Smooth muscle cell of the pulmonary artery (primary cell): ENCODE results near the gene USE1. TPM values are rescaled to one million over a fixed set of nuclear protein-coding genes. Genes with fewer than 3 reads are reported as not detected.

Experiments used
- total RNA-seq: library from RNA; depleted of rRNA; stranded (reverse); fragments of >200 nt; gene quantifications from 2 replicates; pipeline ENCODE4 v1.2.3, GENCODE V29; 2014

USE1 gene, protein sequence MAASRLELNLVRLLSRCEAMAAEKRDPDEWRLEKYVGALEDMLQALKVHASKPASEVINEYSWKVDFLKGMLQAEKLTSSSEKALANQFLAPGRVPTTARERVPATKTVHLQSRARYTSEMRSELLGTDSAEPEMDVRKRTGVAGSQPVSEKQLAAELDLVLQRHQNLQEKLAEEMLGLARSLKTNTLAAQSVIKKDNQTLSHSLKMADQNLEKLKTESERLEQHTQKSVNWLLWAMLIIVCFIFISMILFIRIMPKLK
- 14.5 and 17.8 TPM in 2 replicates for total RNA-seq

DNA sequence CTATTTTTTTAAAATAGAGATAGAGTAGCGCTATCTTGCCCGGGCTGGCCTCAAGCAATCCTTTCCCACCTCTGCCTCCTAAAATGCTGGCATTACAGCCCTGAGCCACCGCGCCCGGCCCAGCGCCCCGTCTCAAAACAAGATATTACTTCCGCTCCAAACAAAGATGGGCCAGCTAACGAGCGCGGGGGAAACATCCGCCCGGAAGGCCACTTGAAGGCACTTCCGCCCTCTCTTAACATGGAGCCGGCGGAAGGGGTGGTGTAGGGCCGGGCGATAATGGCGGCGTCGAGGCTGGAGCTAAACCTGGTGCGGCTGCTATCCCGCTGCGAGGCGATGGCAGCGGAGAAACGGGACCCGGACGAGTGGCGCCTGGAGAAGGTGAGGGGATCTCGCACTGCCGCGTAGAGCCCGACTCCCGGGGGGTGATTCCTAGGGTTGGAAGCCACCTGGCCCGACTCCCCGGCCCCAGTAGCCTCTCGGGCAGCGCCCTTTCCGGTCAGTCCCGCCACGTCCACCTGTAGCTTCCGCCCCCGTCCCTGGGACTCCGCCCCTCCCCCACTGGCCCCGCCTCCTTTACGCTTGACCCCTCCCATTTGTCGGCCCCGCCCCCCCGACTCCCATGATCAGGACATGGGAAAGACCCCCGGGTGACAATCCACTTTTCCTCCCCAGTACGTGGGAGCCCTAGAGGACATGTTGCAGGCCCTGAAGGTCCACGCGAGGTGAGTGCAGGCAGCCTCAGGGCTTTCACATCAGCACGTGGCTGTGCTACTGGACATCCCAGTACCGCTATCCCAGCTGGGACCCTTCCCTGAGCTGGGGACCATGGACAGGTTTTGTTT is at the start of gene USE1:
TSS of gene USE1 (plus strand) at position 231 of the 845 bp plus-strand sequence. CDS start at position 280, 49 bp downstream.

DNA sequence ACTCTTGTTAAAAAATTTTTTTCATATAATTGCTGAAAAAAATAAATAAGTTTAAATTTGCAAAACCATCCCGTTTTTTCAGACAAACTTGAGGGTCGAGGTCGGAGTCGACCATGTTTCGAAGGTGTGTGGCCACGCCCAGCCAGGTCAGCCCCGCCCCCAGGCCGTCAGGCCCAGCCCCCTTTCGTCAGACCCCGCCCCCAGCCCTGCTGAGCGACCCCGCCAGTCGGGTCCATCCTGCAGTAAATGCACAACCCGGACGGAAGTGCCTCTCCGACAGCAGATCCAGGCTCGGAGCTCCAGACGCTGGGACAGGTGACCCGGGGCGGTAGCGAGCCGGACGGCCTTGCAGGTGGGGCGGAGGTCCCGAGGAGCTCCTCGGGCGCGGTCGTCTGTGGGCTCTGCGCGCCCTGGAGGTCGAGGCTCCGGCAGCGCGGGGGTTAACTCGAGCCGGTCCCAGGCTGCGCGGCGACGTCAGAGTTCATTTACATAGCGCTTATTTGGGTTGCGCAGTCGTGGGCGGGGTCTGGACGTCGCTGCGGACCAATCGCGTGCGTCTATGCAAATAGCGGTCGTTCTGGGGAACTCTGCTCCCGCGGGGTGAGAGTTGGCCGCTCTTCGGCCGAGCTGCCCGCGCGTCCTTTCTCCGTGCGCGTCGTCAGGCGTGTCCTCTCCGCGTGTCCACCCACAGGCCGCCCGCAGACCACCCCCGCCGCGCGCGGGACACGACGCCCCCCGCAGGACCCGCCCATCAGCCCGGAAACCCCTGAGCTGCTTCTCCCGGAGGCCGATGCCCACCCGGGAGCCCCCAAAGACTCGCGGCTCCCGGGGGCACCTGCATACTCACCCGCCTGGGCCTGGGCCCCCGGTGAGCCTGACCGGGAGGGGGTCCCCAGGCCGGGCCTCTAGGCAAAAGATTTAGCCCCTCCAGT is 11.1 kb downstream of the USE1 start, which contains the start of gene OCEL1:
TSS of gene OCEL1 (plus strand) at position 225 of the 932 bp plus-strand sequence. CDS start at position 247, 22 bp downstream.

DNA sequence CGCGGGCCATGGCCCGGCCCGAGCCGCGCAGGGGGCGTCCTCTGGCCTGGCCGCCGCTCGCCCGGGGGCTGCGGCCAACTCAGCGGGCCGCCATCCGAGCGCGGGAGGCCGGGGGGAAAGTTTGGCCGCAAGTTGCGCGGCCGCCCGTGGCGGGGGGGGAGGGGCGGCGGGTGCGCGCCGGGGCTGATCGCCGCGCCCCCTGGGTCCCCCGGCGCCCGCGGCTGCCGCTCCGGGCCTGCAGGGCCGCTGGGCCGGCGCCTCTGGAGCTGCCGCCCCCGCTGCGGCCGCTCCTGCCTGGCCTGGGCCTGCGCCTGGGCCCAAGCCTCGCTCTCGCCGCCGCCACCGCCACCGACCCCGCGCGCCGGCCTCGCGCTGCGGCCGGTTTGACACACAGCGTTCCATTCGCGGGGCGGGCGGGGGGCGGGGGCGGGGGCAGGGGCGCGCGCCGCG is 30.4 kb downstream of the USE1 start, which contains the start of gene NR2F6:
TSS of gene NR2F6 (minus strand) at position 385 of the 450 bp plus-strand sequence. CDS start 699 bp downstream, outside the sequence.

DNA sequence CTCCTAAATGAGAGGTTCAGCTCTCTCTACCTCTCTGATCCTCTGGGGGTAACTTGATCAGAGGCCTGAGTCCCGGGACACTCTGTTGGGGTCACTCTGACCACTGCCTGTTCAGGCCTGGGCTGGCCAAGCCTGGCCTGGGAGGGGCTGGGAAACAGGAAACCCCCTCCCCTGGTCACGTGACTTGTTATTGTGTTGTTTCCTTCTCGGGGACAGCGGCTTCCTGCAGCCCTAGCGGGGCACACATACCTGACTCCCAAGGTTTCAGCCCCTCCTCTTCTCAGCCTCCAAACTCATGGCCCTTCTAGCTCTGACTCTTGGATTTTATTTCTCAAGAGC is 49.5 kb downstream of the USE1 start, which contains the start of gene USHBP1:
TSS of gene USHBP1 (minus strand) at position 105 of the 339 bp plus-strand sequence. CDS start 446 bp downstream, outside the sequence.

DNA sequence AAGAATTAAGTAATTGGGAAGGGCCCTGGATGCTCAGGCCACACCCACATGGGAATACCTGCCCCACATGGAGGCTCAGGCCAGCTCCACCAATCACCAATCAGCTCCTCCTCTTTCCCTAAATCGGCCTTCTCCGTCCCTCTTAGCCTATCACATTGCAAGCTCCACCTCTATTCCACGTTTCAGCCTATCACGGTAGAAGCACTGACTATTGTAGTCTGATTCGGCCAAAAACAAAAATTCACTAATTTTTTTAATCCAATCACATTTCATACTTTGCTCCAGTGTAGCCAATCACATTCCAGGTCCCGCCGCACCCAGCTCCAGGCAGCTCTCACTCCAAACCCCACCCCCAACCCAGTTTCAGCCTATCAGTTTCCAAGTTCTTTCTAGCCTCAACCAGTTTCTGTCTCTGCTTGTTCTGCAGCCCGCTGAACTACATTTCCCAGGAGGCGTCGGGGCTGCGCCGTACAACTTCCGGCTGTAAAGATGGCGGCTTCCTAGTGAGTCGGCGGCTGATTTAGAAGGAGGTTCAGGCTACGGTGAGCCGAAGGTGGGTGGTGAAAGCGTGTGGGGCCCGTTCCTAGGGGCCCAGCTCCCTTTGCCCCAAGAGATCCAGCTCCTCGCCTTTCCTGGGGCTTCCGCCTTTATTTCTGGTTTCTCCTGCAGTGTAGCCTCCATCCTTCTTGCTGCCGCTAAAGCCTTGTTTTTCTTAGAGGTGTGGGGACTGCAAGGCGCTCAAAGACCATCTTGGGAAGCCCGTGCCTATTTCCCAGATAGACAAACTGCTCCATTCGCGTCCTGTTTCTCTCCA is 52.0 kb downstream of the USE1 start, which contains the start of gene BABAM1:
TSS of gene BABAM1 (plus strand) at position 469 of the 814 bp plus-strand sequence. CDS start 1,364 bp downstream, outside the sequence.

Other genes starting within 250 kb of the USE1 start
- gene CPAMD8, start 188.5 kb upstream of the USE1 start, total RNA-seq, result 0.20 and 1.6 TPM in 2 replicates
- gene HAUS8, start 139.9 kb upstream of the USE1 start, total RNA-seq, result 1.2 and 1.8 TPM in 2 replicates
- gene MYO9B, start 139.6 kb upstream of the USE1 start, total RNA-seq, result 71.8 and 85.1 TPM in 2 replicates
- gene OCEL1, start 10.9 kb downstream of the USE1 start, total RNA-seq, result 2.7 and 5.0 TPM in 2 replicates
- gene NR2F6, start 30.6 kb downstream of the USE1 start, total RNA-seq, result 41.2 and 59.3 TPM in 2 replicates
- gene USHBP1, start 49.4 kb downstream of the USE1 start, total RNA-seq, result 0.07 TPM in 1 of 2 replicates, not detected in the other
- gene BABAM1, start 52.1 kb downstream of the USE1 start, total RNA-seq, result 61.7 and 68.7 TPM in 2 replicates
- 0.40 and 0.52 TPM in 2 replicates for gene ANKLE1, start 66.5 kb downstream of the USE1 start, total RNA-seq
- 13.8 and 14.9 TPM in 2 replicates for gene ABHD8, start 88.1 kb downstream of the USE1 start, total RNA-seq
- 31.6 and 31.7 TPM in 2 replicates for gene MRPL34, start 90.5 kb downstream of the USE1 start, total RNA-seq
- 29.8 and 36.2 TPM in 2 replicates for gene DDA1, start 94.2 kb downstream of the USE1 start, total RNA-seq
- 7.8 and 8.8 TPM in 2 replicates for gene ANO8, start 119.5 kb downstream of the USE1 start, total RNA-seq
- gene GTPBP3, start 122.2 kb downstream of the USE1 start, total RNA-seq, result 12.6 and 19.0 TPM in 2 replicates
- 0.20 and 0.33 TPM in 2 replicates for gene PLVAP, start 162.0 kb downstream of the USE1 start, total RNA-seq
- gene CCDC194, start 178.8 kb downstream of the USE1 start, total RNA-seq, result 0.26 TPM in 1 of 2 replicates, not detected in the other
- 7.3 and 63.1 TPM in 2 replicates for gene BST2, start 190.3 kb downstream of the USE1 start, total RNA-seq
- gene MVB12A, start 204.7 kb downstream of the USE1 start, total RNA-seq, result 30.5 and 36.6 TPM in 2 replicates
- gene TMEM221, start 233.3 kb downstream of the USE1 start, total RNA-seq, result 0.20 and 0.23 TPM in 2 replicates
- not detected in 2 replicates for gene NXNL1, start 245.6 kb downstream of the USE1 start, total RNA-seq